ENCODE data around the gene ZDHHC17. TPM values are rescaled to one million over a fixed set of nuclear protein-coding genes. Genes with fewer than 3 reads are reported as not detected.
"Not testable (repeated sequence)": the region's sequence is repeated elsewhere in the genome, so short reads cannot be mapped to it uniquely, and the experiment has no call there.

Gene ZDHHC17
- total and polyA plus RNA-seq, 4 donors, result 60.7 to 201 (median 88.2) TPM

GRCh38 chr12:76762601-76762980, 1.3 kb upstream of the ZDHHC17 start:
- H3K27me3 ChIP-seq (ENCODE audit: control insufficient read depth, insufficient read depth, low read length), result no peaks in the 10 kb centered on the region
- 27% methylated on average over 8 of the region's 8 CpGs for WGBS (ENCODE audit: insufficient coverage)
- H3K27ac ChIP-seq (ENCODE audit: low read depth, low read length), result no peak overlapping the region
- no peak overlapping the region for H3K4me3 ChIP-seq (ENCODE audit: low read depth, low read length)
- peaks cover 4% of the 10 kb centered on the region for H3K9me3 ChIP-seq (ENCODE audit: control insufficient read depth, insufficient read depth, low read length)
- peaks cover 5% of the 10 kb centered on the region for H3K4me1 ChIP-seq (ENCODE audit: control insufficient read depth, insufficient read depth, low read length)
- DNase-seq (ENCODE audit: low read depth in 4 of 6, low spot score in 6 of 6), result peak in 2 of 6 donors; percentile 7 to 14
- H3K36me3 ChIP-seq (ENCODE audit: control insufficient read depth, insufficient read depth, low read length), result no peaks in the 10 kb centered on the region

GRCh38 chr12:76764856-76765255, 941 bp downstream of the ZDHHC17 start:
- 14% methylated on average over 7 of the region's 9 CpGs for WGBS (ENCODE audit: insufficient coverage)
- Histone ChIP-seq H3K27me3 (ENCODE audit: control insufficient read depth, insufficient read depth, low read length) (no peaks in the 10 kb centered on the region), H3K4me1 (ENCODE audit: control insufficient read depth, insufficient read depth, low read length) (peaks cover 5% of the 10 kb centered on the region), H3K9me3 (ENCODE audit: control insufficient read depth, insufficient read depth, low read length) (no peaks in the 10 kb centered on the region), H3K36me3 (ENCODE audit: control insufficient read depth, insufficient read depth, low read length) (no peaks in the 10 kb centered on the region), H3K4me3 (ENCODE audit: low read depth, low read length) (peak overlapping the region; percentile 93), H3K27ac (ENCODE audit: low read depth, low read length) (peak overlapping the region; percentile 98)
- peak in 3 of 6 donors; percentile 14 to 61 (median 49) for DNase-seq (ENCODE audit: low read depth in 4 of 6, low spot score in 6 of 6)

- no peak for DNase-seq (ENCODE audit: low read depth in 4 of 6, low spot score in 6 of 6)
- Histone ChIP-seq H3K4me3 (ENCODE audit: low read depth, low read length) (no peak overlapping the region), H3K36me3 (ENCODE audit: control insufficient read depth, insufficient read depth, low read length) (no peaks in the 10 kb centered on the region), H3K4me1 (ENCODE audit: control insufficient read depth, insufficient read depth, low read length) (peaks cover 5% of the 10 kb centered on the region), H3K27ac (ENCODE audit: low read depth, low read length) (no peak overlapping the region), H3K9me3 (ENCODE audit: control insufficient read depth, insufficient read depth, low read length) (no peaks in the 10 kb centered on the region), H3K27me3 (ENCODE audit: control insufficient read depth, insufficient read depth, low read length) (no peaks in the 10 kb centered on the region)
- WGBS (ENCODE audit: insufficient coverage), result 100% methylated on average over 2 of the region's 6 CpGs
These were observed 1.7 kb downstream of the ZDHHC17 start for GRCh38 chr12:76765598-76765997.

- DNase-seq (ENCODE audit: low read depth in 4 of 6, low spot score in 6 of 6), result no peak
- no peak overlapping the region for H3K4me3 ChIP-seq (ENCODE audit: low read depth, low read length)
- no peaks in the 10 kb centered on the region for H3K36me3 ChIP-seq (ENCODE audit: control insufficient read depth, insufficient read depth, low read length)
- peaks cover 5% of the 10 kb centered on the region for H3K4me1 ChIP-seq (ENCODE audit: control insufficient read depth, insufficient read depth, low read length)
- H3K9me3 ChIP-seq (ENCODE audit: control insufficient read depth, insufficient read depth, low read length), result no peaks in the 10 kb centered on the region
- H3K27ac ChIP-seq (ENCODE audit: low read depth, low read length), result no peak overlapping the region
- H3K27me3 ChIP-seq (ENCODE audit: control insufficient read depth, insufficient read depth, low read length), result no peaks in the 10 kb centered on the region
- no CpG with 5 or more reads among the region's 4 CpGs for WGBS (ENCODE audit: insufficient coverage)
These were observed 2.2 kb downstream of the ZDHHC17 start for GRCh38 chr12:76766161-76766560.

GRCh38 chr12:76768576-76768975, 4.7 kb downstream of the ZDHHC17 start:
- WGBS (ENCODE audit: insufficient coverage), result no CpG with 5 or more reads among the region's 3 CpGs
- Histone ChIP-seq H3K27ac (ENCODE audit: low read depth, low read length) (no peak overlapping the region), H3K27me3 (ENCODE audit: control insufficient read depth, insufficient read depth, low read length) (no peaks in the 10 kb centered on the region)

GRCh38 chr12:76777765-76778216, 13.9 kb downstream of the ZDHHC17 start:
- Histone ChIP-seq H3K9me3 (ENCODE audit: control insufficient read depth, insufficient read depth, low read length) (no peaks in the 10 kb centered on the region), H3K27me3 (ENCODE audit: control insufficient read depth, insufficient read depth, low read length) (no peaks in the 10 kb centered on the region), H3K4me1 (ENCODE audit: control insufficient read depth, insufficient read depth, low read length) (no peaks in the 10 kb centered on the region), H3K36me3 (ENCODE audit: control insufficient read depth, insufficient read depth, low read length) (no peaks in the 10 kb centered on the region), H3K27ac (ENCODE audit: low read depth, low read length) (no peak overlapping the region), H3K4me3 (ENCODE audit: low read depth, low read length) (no peak overlapping the region)
- DNase-seq (ENCODE audit: low read depth in 4 of 6, low spot score in 6 of 6), result no peak
- 95% methylated on average over 4 of the region's 5 CpGs for WGBS (ENCODE audit: insufficient coverage)

More at GRCh38 chr12:76768576-76768975, 4.7 kb downstream of the ZDHHC17 start:
- Histone ChIP-seq H3K9me3 (ENCODE audit: control insufficient read depth, insufficient read depth, low read length) (no peaks in the 10 kb centered on the region), H3K4me3 (ENCODE audit: low read depth, low read length) (no peak overlapping the region), H3K4me1 (ENCODE audit: control insufficient read depth, insufficient read depth, low read length) (peaks cover 3% of the 10 kb centered on the region), H3K36me3 (ENCODE audit: control insufficient read depth, insufficient read depth, low read length) (no peaks in the 10 kb centered on the region)
- no peak for DNase-seq (ENCODE audit: low read depth in 4 of 6, low spot score in 6 of 6)

- no peak overlapping the region for H3K27ac ChIP-seq (ENCODE audit: low read depth, low read length)
- WGBS (ENCODE audit: insufficient coverage), result 83% methylated on average over 4 of the region's 5 CpGs
- no peaks in the 10 kb centered on the region for H3K27me3 ChIP-seq (ENCODE audit: control insufficient read depth, insufficient read depth, low read length)
- H3K9me3 ChIP-seq (ENCODE audit: control insufficient read depth, insufficient read depth, low read length), result no peaks in the 10 kb centered on the region
- H3K4me3 ChIP-seq (ENCODE audit: low read depth, low read length), result no peak overlapping the region
- no peaks in the 10 kb centered on the region for H3K36me3 ChIP-seq (ENCODE audit: control insufficient read depth, insufficient read depth, low read length)
- DNase-seq (ENCODE audit: low read depth in 4 of 6, low spot score in 6 of 6), result no peak
- no peaks in the 10 kb centered on the region for H3K4me1 ChIP-seq (ENCODE audit: control insufficient read depth, insufficient read depth, low read length)
These were observed 14.4 kb downstream of the ZDHHC17 start for GRCh38 chr12:76778364-76778763.

GRCh38 chr12:76779310-76779709, 15.4 kb downstream of the ZDHHC17 start:
- no CpG with 5 or more reads among the region's 5 CpGs for WGBS (ENCODE audit: insufficient coverage)

GRCh38 chr12:76781321-76781720, 17.4 kb downstream of the ZDHHC17 start:
- H3K4me1 ChIP-seq (ENCODE audit: control insufficient read depth, insufficient read depth, low read length), result no peaks in the 10 kb centered on the region
- WGBS (ENCODE audit: insufficient coverage), result 74% methylated on average over 3 of the region's 3 CpGs
- no peaks in the 10 kb centered on the region for H3K27me3 ChIP-seq (ENCODE audit: control insufficient read depth, insufficient read depth, low read length)

More at GRCh38 chr12:76779310-76779709, 15.4 kb downstream of the ZDHHC17 start:
- not testable (repeated sequence) for DNase-seq (ENCODE audit: low read depth in 4 of 6, low spot score in 6 of 6); H3K4me1 ChIP-seq (ENCODE audit: control insufficient read depth, insufficient read depth, low read length); H3K4me3 ChIP-seq (ENCODE audit: low read depth, low read length); H3K36me3 ChIP-seq (ENCODE audit: control insufficient read depth, insufficient read depth, low read length); H3K27me3 ChIP-seq (ENCODE audit: control insufficient read depth, insufficient read depth, low read length); H3K9me3 ChIP-seq (ENCODE audit: control insufficient read depth, insufficient read depth, low read length); H3K27ac ChIP-seq (ENCODE audit: low read depth, low read length)

GRCh38 chr12:76782526-76782925, 18.6 kb downstream of the ZDHHC17 start:
- no peaks in the 10 kb centered on the region for H3K4me1 ChIP-seq (ENCODE audit: control insufficient read depth, insufficient read depth, low read length)
- no peaks in the 10 kb centered on the region for H3K9me3 ChIP-seq (ENCODE audit: control insufficient read depth, insufficient read depth, low read length)
- no peaks in the 10 kb centered on the region for H3K36me3 ChIP-seq (ENCODE audit: control insufficient read depth, insufficient read depth, low read length)
- peak in 1 of 6 donors; percentile 4 for DNase-seq (ENCODE audit: low read depth in 4 of 6, low spot score in 6 of 6)
- WGBS (ENCODE audit: insufficient coverage), result 33% methylated on average over 1 of the region's 2 CpGs
- H3K27ac ChIP-seq (ENCODE audit: low read depth, low read length), result no peak overlapping the region
- H3K27me3 ChIP-seq (ENCODE audit: control insufficient read depth, insufficient read depth, low read length), result no peaks in the 10 kb centered on the region
- H3K4me3 ChIP-seq (ENCODE audit: low read depth, low read length), result no peak overlapping the region

More at GRCh38 chr12:76781321-76781720, 17.4 kb downstream of the ZDHHC17 start:
- Histone ChIP-seq H3K27ac (ENCODE audit: low read depth, low read length) (no peak overlapping the region), H3K36me3 (ENCODE audit: control insufficient read depth, insufficient read depth, low read length) (no peaks in the 10 kb centered on the region), H3K4me3 (ENCODE audit: low read depth, low read length) (no peak overlapping the region), H3K9me3 (ENCODE audit: control insufficient read depth, insufficient read depth, low read length) (no peaks in the 10 kb centered on the region)
- no peak for DNase-seq (ENCODE audit: low read depth in 4 of 6, low spot score in 6 of 6)
